HG03378 (cell line): ENCODE data around the gene MVB12B.

ENCODE experiments used
- ATAC-seq: cut with Tn5 transposase; IDR thresholded peaks from one replicate; pipeline ENCODE4 v1.9.1; 2021; ENCODE audit warnings: mild to moderate bottlenecking, moderate library complexity; ENCODE audit not compliant: unreplicated experiment

Gene MVB12B

DNA sequence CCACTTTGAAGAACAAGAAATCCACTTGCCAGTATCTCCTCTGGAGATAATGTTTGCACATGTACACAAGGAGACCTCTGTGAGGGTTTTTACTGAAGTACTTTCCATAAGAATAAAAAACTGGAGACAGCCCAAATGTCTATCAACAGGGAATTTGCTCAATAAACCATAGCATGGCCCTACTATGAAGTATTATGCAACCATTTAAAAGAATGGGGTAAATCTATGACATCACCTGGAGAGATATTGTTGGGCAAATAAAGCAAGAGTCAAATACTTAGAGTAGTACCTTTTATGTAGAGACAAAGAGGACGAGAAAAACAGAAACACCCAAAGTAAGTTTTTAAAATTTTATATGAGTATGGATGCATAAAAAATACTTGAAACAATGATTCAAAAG, 23.9 kb upstream of the MVB12B start:
- no peak for ATAC-seq

DNA sequence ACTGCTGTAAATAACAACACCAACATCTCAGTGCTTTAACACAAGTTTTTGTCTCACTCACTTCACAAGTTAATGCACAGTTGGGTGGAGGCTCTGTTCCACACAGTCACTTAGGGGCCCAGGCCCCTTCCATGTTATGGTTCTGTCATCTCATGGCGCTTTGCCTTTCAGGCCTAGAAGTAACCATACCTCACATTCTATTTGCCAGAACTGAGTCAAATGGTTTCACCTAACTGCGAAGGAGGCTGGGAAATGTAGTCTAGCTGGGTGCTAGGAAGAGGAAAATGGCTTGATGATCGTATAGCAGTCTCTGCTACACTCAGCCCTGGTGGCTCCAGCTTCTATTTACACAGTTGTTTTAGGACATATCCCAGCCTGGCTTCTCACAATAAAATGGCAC, 23.1 kb upstream of the MVB12B start:
- no peak for ATAC-seq

DNA sequence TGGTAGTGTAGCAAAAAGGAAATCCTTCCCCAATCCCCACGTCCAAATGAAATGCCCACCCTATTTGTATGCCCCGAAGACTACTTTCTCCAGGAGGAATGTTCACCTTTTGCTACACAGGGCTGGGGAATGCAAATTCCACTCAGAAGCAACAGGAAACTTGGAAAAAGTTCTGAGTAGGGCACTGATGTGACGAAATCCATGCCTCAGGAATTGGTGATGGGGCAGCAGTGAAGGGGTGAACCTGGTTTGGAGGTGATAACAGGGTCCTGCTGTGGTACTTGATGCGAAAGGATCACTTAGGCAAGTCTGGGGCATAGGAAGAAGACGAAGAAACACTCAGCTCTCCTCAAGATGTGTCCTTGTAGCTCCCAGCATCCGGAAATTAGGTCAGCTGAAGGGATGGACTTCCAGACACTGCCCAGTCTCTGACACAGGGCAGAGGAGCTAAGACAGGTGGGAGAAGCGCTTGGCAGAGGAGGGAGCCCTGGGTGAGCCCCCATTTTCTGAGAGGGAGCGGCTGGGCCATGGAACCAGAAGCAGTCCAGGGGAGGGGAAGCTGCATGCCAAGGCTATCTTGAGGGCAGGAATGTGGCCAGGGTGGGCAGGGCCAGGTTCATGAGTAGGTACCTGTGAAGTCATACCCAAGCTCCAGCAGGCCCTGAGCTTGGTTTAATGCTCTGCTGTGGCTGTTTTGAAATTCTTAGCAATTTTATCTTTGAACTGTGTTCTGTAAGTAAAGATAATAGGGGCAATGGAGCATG, 22.2 kb upstream of the MVB12B start:
- ATAC-seq: no peak

DNA sequence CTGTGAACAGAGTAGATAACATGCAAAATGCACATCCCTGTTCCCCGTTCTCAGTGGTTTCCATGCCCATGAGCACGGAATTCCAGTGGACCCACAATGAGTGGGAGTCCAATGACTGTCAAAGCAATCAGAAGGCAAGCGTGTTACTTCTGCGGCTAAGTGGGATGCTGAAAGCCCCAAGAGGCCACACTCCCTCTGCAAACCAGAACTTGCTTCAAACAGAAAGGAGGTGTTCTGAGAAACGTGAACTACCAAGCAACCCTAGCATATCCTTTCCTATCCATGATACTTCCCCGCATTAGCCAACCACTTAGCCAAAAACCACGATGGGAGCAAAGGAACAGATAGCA, 21.7 kb upstream of the MVB12B start:
- no peak for ATAC-seq

DNA sequence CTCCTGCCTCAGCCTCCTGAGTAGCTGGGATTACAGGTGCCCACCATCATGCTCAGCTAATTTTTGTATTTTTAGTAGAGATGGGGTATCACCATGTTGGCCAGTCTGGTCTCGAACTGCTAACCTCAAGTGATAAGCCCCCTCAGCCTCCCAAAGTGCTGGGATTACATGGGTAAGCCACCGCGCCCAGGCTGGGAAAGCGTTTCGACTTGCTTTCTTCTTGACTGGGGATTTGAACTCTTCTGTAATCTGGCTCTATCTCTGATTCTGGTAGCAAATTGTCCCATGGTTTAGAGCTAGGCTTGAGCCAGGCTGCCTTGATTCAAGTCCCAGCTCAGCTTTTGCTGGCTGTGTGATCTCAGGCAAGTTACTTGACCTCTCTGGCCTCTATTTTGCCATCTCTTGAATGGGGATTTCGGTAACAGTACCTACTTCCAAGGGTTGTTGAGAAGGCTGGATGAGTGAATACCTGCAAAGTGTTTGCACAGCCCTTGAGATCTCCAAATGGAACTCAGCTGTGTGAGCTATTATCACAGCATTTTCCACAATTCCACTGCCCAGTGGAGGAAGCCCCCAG, 20.5 kb upstream of the MVB12B start:
- ATAC-seq: no peak

DNA sequence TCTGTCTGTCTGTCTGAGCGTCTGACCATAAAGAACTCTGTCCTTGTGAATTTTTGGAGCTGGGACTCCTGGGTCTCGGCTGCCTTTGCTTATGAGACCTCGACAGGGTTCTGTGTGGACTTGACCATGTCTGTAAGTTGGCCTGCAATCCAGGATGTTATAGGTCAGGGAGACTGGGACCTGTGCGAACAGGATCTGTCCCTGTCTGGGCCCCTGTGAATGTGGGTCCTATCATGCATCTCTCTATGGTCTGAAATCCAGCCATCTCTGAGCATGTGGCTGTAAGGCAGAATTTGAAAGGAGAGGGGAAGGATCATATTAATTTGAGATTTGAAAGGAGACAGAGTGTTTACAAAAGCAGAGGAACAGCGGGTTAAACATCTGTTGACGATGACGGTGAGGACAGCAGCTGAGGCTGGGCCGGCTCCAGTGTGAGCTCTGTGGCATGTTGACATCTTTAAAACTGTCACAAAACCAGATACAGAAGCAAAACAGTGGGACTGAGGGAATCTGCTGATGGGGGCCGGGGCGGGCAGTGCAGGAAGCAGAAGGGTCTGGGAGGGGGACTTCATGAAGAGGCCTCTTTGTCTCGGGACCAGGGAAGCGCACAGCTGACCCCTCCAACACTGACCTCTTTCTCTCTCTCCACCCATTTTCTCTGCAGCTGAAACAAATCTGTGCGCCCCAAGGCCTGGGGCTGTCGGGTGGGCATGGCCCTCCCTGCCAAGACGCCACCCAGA, 19.1 kb upstream of the MVB12B start:
- no peak for ATAC-seq

GRCh38 chr9:126309427-126310189, 17.0 kb upstream of the MVB12B start:
- ATAC-seq: no peak

- ATAC-seq: no peak
Observed at GRCh38 chr9:126312584-126313551, 13.8 kb upstream of the MVB12B start.

DNA sequence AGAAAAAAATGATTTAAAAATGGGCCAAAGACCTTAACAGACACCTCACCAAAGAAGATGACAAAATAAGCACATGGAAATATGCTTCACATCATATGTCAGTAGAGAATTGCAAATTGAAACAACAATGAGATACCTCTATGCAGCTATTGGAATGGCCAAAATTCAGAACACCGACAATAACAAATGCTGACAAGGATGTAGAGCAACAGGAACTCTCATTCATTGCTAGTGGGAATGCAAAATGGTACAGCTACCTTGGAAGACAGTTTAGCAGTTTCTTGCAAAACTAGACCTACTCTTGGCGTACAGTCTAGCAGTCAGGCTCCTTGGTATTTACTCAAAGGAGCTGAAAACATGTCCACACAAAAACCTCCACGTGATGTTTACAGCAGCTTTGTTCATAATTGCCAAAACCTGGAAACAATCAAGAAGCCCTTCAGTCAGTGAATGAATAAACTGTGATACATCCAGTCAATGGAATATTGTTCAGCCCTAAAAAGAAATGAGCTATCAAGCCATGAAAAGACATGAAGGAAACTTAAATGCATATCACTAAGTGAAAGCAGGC, 10.5 kb upstream of the MVB12B start:
- no peak for ATAC-seq

GRCh38 chr9:126317513-126317912, 9.1 kb upstream of the MVB12B start:
- ATAC-seq: no peak

- no peak for ATAC-seq
Observed at GRCh38 chr9:126318858-126319257, 7.8 kb upstream of the MVB12B start.

DNA sequence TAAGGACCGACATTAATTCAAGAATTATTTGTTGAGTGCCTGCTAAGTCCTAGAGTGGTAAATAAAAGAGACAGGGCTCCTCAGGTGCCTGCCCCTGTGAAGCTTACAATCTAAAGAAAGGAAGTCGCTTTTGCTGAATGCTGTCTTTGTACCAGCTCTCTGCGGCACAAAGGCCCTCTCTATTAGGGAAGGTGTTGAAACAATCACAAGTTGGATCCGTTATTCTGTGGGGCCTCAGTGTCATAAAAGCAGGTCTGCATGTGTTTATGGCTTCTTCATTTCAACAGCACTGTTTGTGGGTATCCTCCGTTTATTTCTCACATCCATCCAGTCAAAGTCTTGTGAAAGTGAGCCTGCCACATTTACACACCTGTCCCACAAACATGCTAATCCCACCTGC, 7.0 kb upstream of the MVB12B start:
- no peak for ATAC-seq

DNA sequence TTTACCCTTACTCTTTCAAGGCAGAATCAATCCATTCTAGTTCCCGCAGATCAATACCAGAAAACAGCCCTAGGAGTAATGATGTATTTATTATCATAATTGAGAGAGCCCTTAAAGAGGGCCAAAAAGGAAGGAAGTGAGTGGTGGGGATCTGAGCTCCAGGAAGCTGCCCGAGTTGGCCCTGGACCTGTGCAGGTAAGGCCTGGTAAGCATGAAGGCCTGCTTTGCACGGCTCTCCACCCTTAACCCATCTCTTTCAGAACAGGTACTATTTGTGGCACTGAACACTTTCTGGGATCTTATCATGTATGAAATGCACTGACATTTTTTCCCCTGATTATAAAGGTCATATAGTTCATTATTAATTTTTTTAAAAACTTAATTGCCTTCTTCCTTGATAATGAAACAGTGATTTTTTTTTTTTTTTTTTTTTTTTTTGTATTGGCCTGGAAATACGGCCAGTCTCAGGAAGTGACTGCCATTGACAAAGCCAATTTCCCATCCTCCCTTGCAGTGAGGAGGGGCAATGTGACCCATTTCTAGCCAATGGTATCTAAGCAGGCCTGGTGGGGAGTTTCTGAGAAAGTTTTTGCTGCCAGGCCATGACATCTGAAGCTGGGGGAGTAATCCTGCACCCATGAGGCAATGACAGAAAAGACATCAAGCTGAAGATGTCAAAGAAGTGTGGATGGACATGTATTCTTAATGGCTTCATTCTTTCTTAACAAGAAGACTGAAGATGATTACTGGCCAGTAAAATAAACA, 6.3 kb upstream of the MVB12B start:
- ATAC-seq: no peak

GRCh38 chr9:126321742-126322141, 4.9 kb upstream of the MVB12B start:
- no peak for ATAC-seq

DNA sequence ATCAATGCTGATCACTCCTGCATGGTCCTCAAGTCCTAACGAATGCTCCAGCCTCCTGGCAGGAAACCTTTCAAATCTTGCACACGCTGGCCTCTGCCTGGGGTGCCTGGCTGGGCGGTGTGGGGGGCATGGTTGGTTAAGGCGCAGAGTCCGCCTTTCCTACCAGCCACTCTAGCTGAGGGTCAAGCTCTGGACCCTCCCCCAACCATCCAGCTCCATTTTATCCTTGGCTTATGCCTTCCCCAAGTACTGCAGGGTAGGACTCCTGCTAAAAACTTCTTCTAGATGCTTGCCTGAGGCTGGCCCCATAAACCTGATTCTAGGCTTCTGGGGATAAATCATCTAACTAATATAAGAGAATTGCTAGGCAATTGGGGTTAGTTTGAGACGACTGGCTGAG, 808 bp upstream of the MVB12B start:
- no peak for ATAC-seq

DNA sequence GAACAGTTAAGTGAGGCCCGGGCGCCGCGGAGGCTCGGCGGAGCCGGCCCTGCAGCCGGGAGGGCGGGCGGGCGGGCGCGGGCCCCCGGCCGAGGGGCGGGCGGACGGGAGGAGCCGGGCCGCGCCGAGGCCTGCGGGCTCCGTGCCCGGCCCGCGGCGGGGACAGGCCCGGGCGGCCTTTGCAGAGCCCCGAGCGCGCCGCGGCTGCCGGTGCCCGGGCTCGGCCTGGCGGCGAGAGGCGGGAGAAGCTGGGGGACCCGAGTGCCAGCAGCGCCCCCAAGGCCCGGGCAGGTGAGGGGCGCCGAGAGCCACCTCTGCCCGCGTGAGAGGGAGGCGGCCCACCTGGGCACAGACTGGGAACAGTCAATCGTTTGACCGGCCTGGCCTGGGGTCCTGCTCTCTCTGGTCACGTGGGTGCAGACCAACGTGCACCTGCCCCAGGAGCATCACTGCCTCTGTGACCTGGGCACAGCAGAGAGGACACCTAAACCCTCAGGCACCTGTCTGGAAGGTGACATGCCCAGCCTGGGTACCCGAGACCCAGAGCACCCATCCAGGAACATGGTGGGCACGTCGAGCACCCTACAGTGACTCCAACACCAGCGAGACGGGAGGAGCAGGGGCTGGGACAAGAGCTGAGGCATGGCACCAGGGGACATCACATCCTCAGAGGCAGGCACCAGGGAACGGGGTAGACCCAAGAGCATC, 531 bp downstream of the MVB12B start:
- ATAC-seq: no peak

DNA sequence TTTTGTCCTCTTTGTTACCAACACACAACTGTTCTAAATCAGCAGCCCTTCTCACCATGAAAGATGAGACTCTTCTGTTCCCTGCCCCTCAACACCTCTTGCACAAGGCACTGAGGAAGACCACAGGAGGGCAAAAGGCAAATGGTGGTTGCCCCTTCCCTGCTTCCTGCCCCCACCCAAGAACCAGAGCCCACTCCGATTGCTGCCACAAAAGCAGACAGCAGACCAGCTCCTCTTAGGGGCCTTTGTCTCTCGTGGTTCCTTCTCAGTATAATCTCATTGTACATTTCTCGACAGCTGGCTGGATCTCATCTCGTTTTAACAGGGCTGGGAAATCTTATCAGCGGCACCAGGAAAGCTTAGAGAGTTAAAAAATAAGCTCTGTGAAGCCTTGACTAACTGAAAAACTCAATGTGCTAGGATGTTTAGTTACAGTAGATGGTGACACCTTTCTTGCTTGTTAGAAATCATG, 1.1 kb downstream of the MVB12B start:
- no peak for ATAC-seq

DNA sequence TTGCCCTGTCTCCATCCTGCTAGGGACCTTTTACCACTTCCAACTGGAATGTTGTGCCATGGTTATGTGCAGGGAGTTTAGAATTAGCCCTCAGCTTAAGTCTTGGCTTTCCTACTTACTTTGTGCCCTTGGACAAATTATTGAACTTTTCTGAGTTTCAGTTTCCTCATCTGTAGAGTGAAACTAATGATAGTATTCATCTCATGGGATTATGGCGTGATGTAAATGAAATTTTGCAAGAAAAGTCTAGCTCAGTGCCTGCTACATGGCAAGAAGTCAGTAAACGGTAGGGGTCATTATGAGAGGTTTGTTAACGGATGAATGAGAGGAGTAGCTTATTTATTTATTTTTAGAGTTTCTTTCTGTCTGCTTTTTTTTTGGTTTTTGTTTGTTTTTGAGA, 1.8 kb downstream of the MVB12B start:
- no peak for ATAC-seq
